H4 (cell line): ENCODE measurements around the gene IRS1. TPM values are rescaled to one million over a fixed set of nuclear protein-coding genes. Genes with fewer than 3 reads are reported as not detected.

Experiments used
- DNase-seq: peaks from one replicate; pipeline ENCODE4 v3.0.0-alpha.2; 2015; ENCODE audit warnings: low spot score
- total RNA-seq: library from RNA; depleted of rRNA; stranded (reverse); fragments of >200 nt; shearing (Covaris generic); gene quantifications from 2 replicates; pipeline ENCODE4 v1.2.3, GENCODE V29; 2014; rRNA removed

Gene IRS1
- total RNA-seq, 1 experiment from 2014 or later, result 6.0 TPM

DNA sequence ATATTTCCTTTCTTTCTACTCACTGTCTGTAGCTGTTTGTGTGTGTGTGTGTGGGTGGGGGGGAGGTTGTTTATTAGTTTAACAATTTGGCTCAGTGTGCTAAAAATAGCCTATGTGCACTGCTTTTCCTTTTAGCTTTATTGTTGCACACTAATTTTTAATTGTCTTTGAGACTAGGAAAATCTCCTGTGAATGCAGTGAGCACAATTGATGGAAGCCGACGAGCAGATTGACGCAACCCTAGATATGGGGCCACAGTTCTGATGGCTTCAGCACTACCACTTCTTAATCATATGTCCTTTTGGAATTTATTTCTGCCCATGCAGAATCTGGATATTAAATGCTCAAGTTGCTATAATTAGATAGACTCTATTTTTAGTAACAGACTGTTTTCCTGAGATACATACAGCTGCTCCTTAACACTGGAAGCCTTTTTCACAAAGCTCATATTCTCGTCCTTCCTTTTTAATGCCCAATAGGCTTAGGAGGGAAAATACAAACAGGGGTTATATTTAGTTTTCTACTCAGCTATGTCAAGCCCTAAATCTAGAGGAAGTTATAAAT, 109.1 kb downstream of the IRS1 start:
- DNase-seq, result no peak

DNA sequence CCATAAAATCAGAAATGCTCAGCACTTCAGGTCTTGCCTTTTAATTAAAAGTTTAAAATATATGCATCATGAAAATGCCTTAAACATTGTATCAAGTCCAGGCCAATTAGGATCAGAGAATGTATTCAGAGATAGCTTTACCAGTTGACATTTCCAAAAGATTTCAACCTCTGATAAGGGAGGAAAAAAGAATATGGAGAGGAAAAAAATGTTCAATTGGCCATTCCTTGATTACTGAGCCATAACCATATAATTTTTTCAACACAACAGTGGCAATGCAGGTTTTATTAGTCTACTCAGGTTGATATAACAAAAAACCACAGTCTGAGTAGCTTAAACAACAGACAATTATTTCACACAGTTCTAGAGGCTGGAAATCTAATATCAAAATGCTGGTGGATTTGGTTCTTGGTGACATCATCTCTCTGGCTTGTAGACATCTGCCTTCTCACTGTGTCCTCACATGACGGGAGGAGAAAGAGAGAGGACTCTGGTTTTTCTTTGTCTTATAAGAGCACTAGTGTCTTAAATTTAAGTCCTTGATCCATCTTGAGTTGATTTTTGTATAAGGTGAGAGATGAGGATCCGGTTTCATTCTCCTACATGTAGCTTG, 111.9 kb downstream of the IRS1 start:
- DNase-seq, result peak; percentile 29

DNA sequence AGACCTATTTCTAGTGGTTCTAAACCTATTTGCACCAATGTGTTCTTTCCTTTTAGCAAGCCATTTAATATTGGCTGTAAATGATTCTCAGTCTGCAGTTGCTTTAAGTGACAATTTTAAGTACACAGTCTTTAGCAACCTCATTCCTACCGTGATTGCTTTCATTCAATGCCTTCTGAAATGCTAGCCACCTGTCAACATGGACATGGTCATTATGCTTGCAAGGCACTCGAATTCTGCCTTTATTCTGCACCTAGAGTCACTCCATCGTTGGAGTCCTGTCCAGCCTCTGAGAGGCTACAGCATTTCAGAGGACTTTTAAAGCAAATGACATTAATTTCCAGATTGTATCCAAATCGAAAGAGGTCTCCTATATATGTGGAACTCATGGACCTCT, 115.1 kb downstream of the IRS1 start:
- DNase-seq, result no peak

DNA sequence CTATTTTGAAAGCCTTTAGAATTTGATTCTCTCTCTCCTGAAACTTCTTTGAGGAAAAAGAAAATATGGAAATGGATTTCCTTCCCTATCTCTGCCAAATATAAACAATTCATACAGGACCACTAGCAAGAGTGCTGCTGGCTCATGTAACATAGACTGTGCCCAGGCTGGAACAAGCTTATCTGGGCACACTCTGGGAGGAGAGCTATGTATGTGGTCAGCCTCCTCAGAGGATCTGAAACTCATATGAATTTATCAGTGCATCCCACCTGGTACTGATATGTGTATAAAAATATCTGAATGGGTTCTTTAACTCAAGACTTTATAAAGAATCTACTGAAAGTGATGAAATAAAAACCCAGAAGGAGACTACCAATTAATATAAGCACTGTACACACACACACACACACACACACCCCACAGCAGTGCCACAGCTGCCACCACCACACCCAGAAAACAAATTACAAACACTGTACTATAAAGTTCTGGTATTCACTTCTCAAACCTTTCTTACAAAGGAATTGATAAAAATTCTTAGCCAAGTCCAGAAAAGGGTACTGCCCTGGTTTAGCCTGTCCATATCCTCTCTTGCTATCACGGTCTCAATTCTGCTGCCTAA, 115.6 kb downstream of the IRS1 start:
- DNase-seq, result no peak

DNA sequence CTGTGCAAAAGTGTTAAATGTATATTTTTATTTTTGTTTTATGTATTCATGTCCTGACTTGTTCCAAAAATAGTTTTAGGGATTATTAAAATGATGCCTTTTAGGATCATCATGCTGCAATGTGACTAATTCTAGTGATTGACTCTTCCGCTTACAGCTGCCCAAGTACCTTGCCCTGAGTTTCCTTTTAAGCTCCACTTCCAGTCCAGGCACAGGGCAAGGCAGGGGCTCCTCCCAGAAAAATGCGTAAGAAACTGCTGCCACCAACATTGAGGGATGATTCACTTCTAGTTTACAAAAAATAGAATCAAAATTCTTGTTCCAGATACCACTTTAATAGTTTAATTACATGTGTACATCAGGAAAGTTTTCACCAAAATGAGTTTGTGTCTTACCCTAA, 116.4 kb downstream of the IRS1 start:
- no peak for DNase-seq

Other genes starting within 250 kb of the IRS1 start
- gene RHBDD1, start 36.2 kb upstream of the IRS1 start, total RNA-seq, result 3.3 and 6.6 TPM in 2 replicates